OCI-LY1 (cell line): Measurements from ENCODE around the gene SERTAD3.

Experiments used
- CTCF ChIP-seq: fragments of 200-600 bp; sonication (generic), shearing (Covaris generic); IDR thresholded peaks from 2 replicates; pipeline ENCODE4 v1.5.1; 2017; ENCODE audit warnings: mild to moderate bottlenecking, antibody characterized with exemption, low read length, moderate library complexity, mixed read lengths
- EZH2 ChIP-seq: fragments of 200-600 bp; sonication (generic), shearing (Covaris generic); IDR thresholded peaks from 2 replicates; pipeline ENCODE4 v1.8.0; 2017; ENCODE audit warnings: borderline replicate concordance, mixed run types, mild to moderate bottlenecking, antibody characterized with exemption, low read length, moderate library complexity, mixed read lengths

- TF ChIP-seq CTCF (no peak), EZH2 (no peak)
These were observed 19.3 kb downstream of the SERTAD3 start for GRCh38 chr19:40424637-40425449.
